GM19395 (cell line): ENCODE measurements around the gene GON4L.
"Not testable (repeated sequence)": the region's sequence is repeated elsewhere in the genome, so short reads cannot be mapped to it uniquely, and the experiment has no call there.

Experiments used
- ATAC-seq: cut with Tn5 transposase; IDR thresholded peaks from one replicate; pipeline ENCODE4 v1.9.1; 2021; ENCODE audit warnings: mild to moderate bottlenecking, moderate library complexity; ENCODE audit not compliant: unreplicated experiment

GON4L gene

GRCh38 chr1:155759966-155760630 is 96.9 kb downstream of the GON4L start:
- ATAC-seq = no peak

- not testable (repeated sequence) for ATAC-seq
Observed at GRCh38 chr1:155759017-155759416, 98.0 kb downstream of the GON4L start.

GRCh38 chr1:155748141-155748540 is 108.9 kb downstream of the GON4L start:
- not testable (repeated sequence) for ATAC-seq

GRCh38 chr1:155747586-155747985 is 109.4 kb downstream of the GON4L start:
- ATAC-seq = not testable (repeated sequence)

GRCh38 chr1:155745284-155746228 is 111.5 kb downstream of the GON4L start:
- peak; percentile 91 for ATAC-seq

- ATAC-seq = no peak
Observed at GRCh38 chr1:155744711-155745283, 112.2 kb downstream of the GON4L start.

- ATAC-seq = no peak
Observed at GRCh38 chr1:155741908-155742307, 115.1 kb downstream of the GON4L start.

GRCh38 chr1:155740995-155741394 is 116.0 kb downstream of the GON4L start:
- no peak for ATAC-seq

- no peak for ATAC-seq
Observed at GRCh38 chr1:155729031-155729898, 127.7 kb downstream of the GON4L start.

- no peak for ATAC-seq
Observed at GRCh38 chr1:155725142-155725541, 131.9 kb downstream of the GON4L start.

GRCh38 chr1:155719703-155720102 is 137.3 kb downstream of the GON4L start:
- no peak for ATAC-seq

GRCh38 chr1:155718524-155719115 is 138.4 kb downstream of the GON4L start:
- not testable (repeated sequence) for ATAC-seq

- peak; percentile 65 for ATAC-seq
Observed at GRCh38 chr1:155717041-155717440, 140.0 kb downstream of the GON4L start.

- no peak for ATAC-seq
Observed at GRCh38 chr1:155715777-155716176, 141.2 kb downstream of the GON4L start.

- not testable (repeated sequence) for ATAC-seq
Observed at GRCh38 chr1:155715056-155715455, 142.0 kb downstream of the GON4L start.

GRCh38 chr1:155713075-155713474 is 143.9 kb downstream of the GON4L start:
- ATAC-seq = no peak

GRCh38 chr1:155712636-155713035 is 144.4 kb downstream of the GON4L start:
- not testable (repeated sequence) for ATAC-seq

- ATAC-seq = not testable (repeated sequence)
Observed at GRCh38 chr1:155711457-155711856, 145.6 kb downstream of the GON4L start.

GRCh38 chr1:155709391-155709790 is 147.6 kb downstream of the GON4L start:
- ATAC-seq = no peak

- no peak for ATAC-seq
Observed at GRCh38 chr1:155706139-155706538, 150.9 kb downstream of the GON4L start.
